ENCODE data around the gene IRF2BP2. TPM values are rescaled to one million over a fixed set of nuclear protein-coding genes. Genes with fewer than 3 reads are reported as not detected.

The IRF2BP2 gene
- total RNA-seq, 1 experiment from 2014 or later, result 78.8 TPM

- Histone ChIP-seq H2AFZ (ENCODE audit: low read length) (no peak overlapping the region), H3K9me2 (replicated peaks; ENCODE audit: low read length) (no peaks in the 10 kb centered on the region), H3K36me3 (ENCODE audit: low read depth, low read length) (no peaks in the 10 kb centered on the region), H3K79me2 (ENCODE audit: low read length) (no peaks in the 10 kb centered on the region), H3K4me2 (ENCODE audit: low read length) (no peak overlapping the region), H3K4me1 (ENCODE audit: insufficient read depth, low read length) (peaks cover 44% of the 10 kb centered on the region), H3K9me3 (ENCODE audit: low read length) (no peaks in the 10 kb centered on the region), H4K20me1 (ENCODE audit: low read length) (no peaks in the 10 kb centered on the region), H3K27me3 (ENCODE audit: low read length) (no peaks in the 10 kb centered on the region), H3K4me3 (ENCODE audit: low read length) (no peak overlapping the region), H3K9ac (ENCODE audit: low read length) (no peak overlapping the region), H3K27ac (ENCODE audit: low read length) (no peak overlapping the region), H3F3A (ENCODE audit: low read length, unreplicated experiment) (peaks cover 3% of the 10 kb centered on the region)
- TF ChIP-seq CTCF (conservative IDR thresholded peaks at IDR 0.05; ENCODE audit: low read depth, low read length), result no peak
- no peak for TF ChIP-seq EZH2phosphoT487 (IDR thresholded peaks at IDR 0.05; ENCODE audit: borderline replicate concordance, low read length)
- no peak for TF ChIP-seq EZH2 (IDR thresholded peaks at IDR 0.05; ENCODE audit: low read length, unreplicated experiment)
- intact Hi-C loops (cut with micrococcal nuclease), result loop anchor here (2.0 kb wide), 1 partner anchor 28 kb away; no protein-coding TSS in a partner anchor
- no peak for ATAC-seq
- ChIA-PET POLR2A (ENCODE audit: unreplicated experiment) (interaction anchor here (0.5 to 1.3 kb wide), 3 partner anchors 11 to 95 kb away, joined by 3 to 6 read pairs (median 3); no protein-coding TSS in a partner anchor), CTCF (no interaction called here)
- no TSS peak for BruUV-seq (replicated peaks)
- DNase-seq, result no peak
These were observed 19.0 kb upstream of the IRF2BP2 start for GRCh38 chr1:234629026-234629425.

- Histone ChIP-seq H3K79me2 (ENCODE audit: low read length) (no peaks in the 10 kb centered on the region), H3K9me3 (ENCODE audit: low read length) (no peaks in the 10 kb centered on the region), H3K4me2 (ENCODE audit: low read length) (peak overlapping the region; percentile 30), H3K9me2 (replicated peaks; ENCODE audit: low read length) (no peaks in the 10 kb centered on the region), H3K4me3 (ENCODE audit: low read length) (no peak overlapping the region), H3K27me3 (ENCODE audit: low read length) (no peaks in the 10 kb centered on the region), H3K4me1 (ENCODE audit: insufficient read depth, low read length) (peaks cover 44% of the 10 kb centered on the region), H4K20me1 (ENCODE audit: low read length) (no peaks in the 10 kb centered on the region), H3K9ac (ENCODE audit: low read length) (peak overlapping the region; percentile 65), H3F3A (ENCODE audit: low read length, unreplicated experiment) (peaks cover 3% of the 10 kb centered on the region), H3K36me3 (ENCODE audit: low read depth, low read length) (no peaks in the 10 kb centered on the region), H2AFZ (ENCODE audit: low read length) (no peak overlapping the region), H3K27ac (ENCODE audit: low read length) (peak overlapping the region; percentile 92)
- no peak for TF ChIP-seq CTCF (conservative IDR thresholded peaks at IDR 0.05; ENCODE audit: low read depth, low read length)
- no peak for TF ChIP-seq EZH2 (IDR thresholded peaks at IDR 0.05; ENCODE audit: low read length, unreplicated experiment)
- TF ChIP-seq EZH2phosphoT487 (IDR thresholded peaks at IDR 0.05; ENCODE audit: borderline replicate concordance, low read length), result no peak
- ChIA-PET POLR2A (ENCODE audit: unreplicated experiment) (interaction anchor here (0.6 to 1.3 kb wide), 2 partner anchors 15 to 264 kb away, joined by 3 to 4 read pairs; no protein-coding TSS in a partner anchor), CTCF (no interaction called here)
- no TSS peak for BruUV-seq (replicated peaks)
- DNase-seq (peak; percentile 95), ATAC-seq (peak; percentile 81)
- intact Hi-C loops (cut with micrococcal nuclease), result loop anchor here (2.0 kb wide), 1 partner anchor 29 kb away; no protein-coding TSS in a partner anchor
These were observed 18.1 kb upstream of the IRF2BP2 start for GRCh38 chr1:234628089-234628488.

Measured in PC-3 (cell line).